Measurements from ENCODE around the gene ANKRD45. TPM values are rescaled to one million over a fixed set of nuclear protein-coding genes. Genes with fewer than 3 reads are reported as not detected.
"Not testable (repeated sequence)": the region's sequence is repeated elsewhere in the genome, so short reads cannot be mapped to it uniquely, and the experiment has no call there.

Gene ANKRD45
- total RNA-seq, 2 experiments from 2014 or later = 0.28 TPM; not detected in 1

- H3K9me3 Mint-ChIP-seq = no peaks in the 10 kb centered on the region
- no peak overlapping the region for H3K4me3 Mint-ChIP-seq
- peaks cover 10% of the 10 kb centered on the region for H3K27me3 Mint-ChIP-seq
- no peak for ATAC-seq (ENCODE audit: low read depth)
- no peaks in the 10 kb centered on the region for H3K4me1 Mint-ChIP-seq
- H3K27ac Mint-ChIP-seq = no peak overlapping the region
- no peaks in the 10 kb centered on the region for H3K36me3 Mint-ChIP-seq
- no peak for DNase-seq
- POLR2A ChIA-PET = no interaction called here
These were observed 89.6 kb downstream of the ANKRD45 start for GRCh38 chr1:173580071-173580470.

- peaks cover 5% of the 10 kb centered on the region for H3K4me1 Mint-ChIP-seq
- no peak overlapping the region for H3K4me3 Mint-ChIP-seq
- H3K36me3 Mint-ChIP-seq = peaks cover 2% of the 10 kb centered on the region
- POLR2A ChIA-PET = no interaction called here
- ATAC-seq (ENCODE audit: low read depth) = no peak
- DNase-seq = no peak
- no peak overlapping the region for H3K27ac Mint-ChIP-seq
- peaks cover 6% of the 10 kb centered on the region for H3K27me3 Mint-ChIP-seq
- H3K9me3 Mint-ChIP-seq = no peaks in the 10 kb centered on the region
These were observed 96.1 kb downstream of the ANKRD45 start for GRCh38 chr1:173573596-173573995.

GRCh38 chr1:173572201-173572873 is 97.3 kb downstream of the ANKRD45 start:
- Mint-ChIP-seq H3K4me1 (peaks cover 5% of the 10 kb centered on the region), H3K4me3 (no peak overlapping the region), H3K36me3 (peaks cover 2% of the 10 kb centered on the region), H3K9me3 (peaks cover 4% of the 10 kb centered on the region), H3K27ac (no peak overlapping the region), H3K27me3 (peaks cover 8% of the 10 kb centered on the region)
- DNase-seq = no peak
- POLR2A ChIA-PET = no interaction called here
- ATAC-seq (ENCODE audit: low read depth) = no peak

- no peak overlapping the region for H3K27ac Mint-ChIP-seq
- H3K36me3 Mint-ChIP-seq = peaks cover 8% of the 10 kb centered on the region
- ATAC-seq (ENCODE audit: low read depth) = peak; percentile 42
- H3K4me1 Mint-ChIP-seq = peaks cover 5% of the 10 kb centered on the region
- H3K27me3 Mint-ChIP-seq = peaks cover 10% of the 10 kb centered on the region
- DNase-seq = no peak
- POLR2A ChIA-PET = no interaction called here
- H3K9me3 Mint-ChIP-seq = peaks cover 14% of the 10 kb centered on the region
- H3K4me3 Mint-ChIP-seq = no peak overlapping the region
These were observed 99.2 kb downstream of the ANKRD45 start for GRCh38 chr1:173570370-173571007.

GRCh38 chr1:173568483-173568882 is 101.2 kb downstream of the ANKRD45 start:
- ATAC-seq (ENCODE audit: low read depth) = no peak
- Mint-ChIP-seq H3K4me3 (no peak overlapping the region), H3K9me3 (peaks cover 19% of the 10 kb centered on the region), H3K27ac (no peak overlapping the region), H3K4me1 (peaks cover 5% of the 10 kb centered on the region), H3K27me3 (peaks cover 12% of the 10 kb centered on the region), H3K36me3 (peaks cover 8% of the 10 kb centered on the region)
- POLR2A ChIA-PET = no interaction called here
- no peak for DNase-seq

GRCh38 chr1:173563846-173564245 is 105.8 kb downstream of the ANKRD45 start:
- H3K9me3 Mint-ChIP-seq = peaks cover 19% of the 10 kb centered on the region
- POLR2A ChIA-PET; ATAC-seq (ENCODE audit: low read depth); H3K4me3 Mint-ChIP-seq; H3K36me3 Mint-ChIP-seq; DNase-seq; H3K27ac Mint-ChIP-seq; H3K4me1 Mint-ChIP-seq: not testable (repeated sequence)
- H3K27me3 Mint-ChIP-seq = peaks cover 12% of the 10 kb centered on the region

GRCh38 chr1:173562813-173563212 is 106.8 kb downstream of the ANKRD45 start:
- DNase-seq = no peak
- peaks cover 4% of the 10 kb centered on the region for H3K4me1 Mint-ChIP-seq
- H3K9me3 Mint-ChIP-seq = peaks cover 15% of the 10 kb centered on the region
- ATAC-seq (ENCODE audit: low read depth) = no peak
- H3K27me3 Mint-ChIP-seq = peaks cover 12% of the 10 kb centered on the region
- no peak overlapping the region for H3K27ac Mint-ChIP-seq
- H3K4me3 Mint-ChIP-seq = no peak overlapping the region
- POLR2A ChIA-PET = interaction anchor here (1.2 kb wide), 1 partner anchor 85 kb away, joined by 3 read pairs; the partner anchor contains the start of gene PRDX6
- peaks cover 9% of the 10 kb centered on the region for H3K36me3 Mint-ChIP-seq

GRCh38 chr1:173561263-173561662 is 108.4 kb downstream of the ANKRD45 start:
- peaks cover 4% of the 10 kb centered on the region for H3K27me3 Mint-ChIP-seq
- H3K9me3 Mint-ChIP-seq = peaks cover 8% of the 10 kb centered on the region
- H3K4me1 Mint-ChIP-seq = peaks cover 4% of the 10 kb centered on the region

GRCh38 chr1:173560285-173560880 is 109.3 kb downstream of the ANKRD45 start:
- DNase-seq (no peak), ATAC-seq (ENCODE audit: low read depth) (no peak)
- peaks cover 2% of the 10 kb centered on the region for H3K27me3 Mint-ChIP-seq
- POLR2A ChIA-PET = interaction anchor here (1.2 to 1.4 kb wide), 2 partner anchors 83 to 99 kb away, joined by 3 to 4 read pairs; partner anchors contain the start of gene PRDX6
- no peak overlapping the region for H3K4me3 Mint-ChIP-seq
- peaks cover 3% of the 10 kb centered on the region for H3K36me3 Mint-ChIP-seq
- H3K27ac Mint-ChIP-seq = no peak overlapping the region
- peaks cover 5% of the 10 kb centered on the region for H3K9me3 Mint-ChIP-seq
- peaks cover 4% of the 10 kb centered on the region for H3K4me1 Mint-ChIP-seq

More at GRCh38 chr1:173561263-173561662, 108.4 kb downstream of the ANKRD45 start:
- POLR2A ChIA-PET = interaction anchor here (1.2 to 1.4 kb wide), 2 partner anchors 84 to 100 kb away, joined by 3 to 4 read pairs; partner anchors contain the start of gene PRDX6
- no peak overlapping the region for H3K4me3 Mint-ChIP-seq
- no peak overlapping the region for H3K27ac Mint-ChIP-seq
- ATAC-seq (ENCODE audit: low read depth) = no peak
- peaks cover 5% of the 10 kb centered on the region for H3K36me3 Mint-ChIP-seq
- no peak for DNase-seq

Other genes with a start within 250 kb of the ANKRD45 start
- 100 to 1,000 TPM; 136 to 137 TPM for gene PRDX6, start 192.5 kb downstream of the ANKRD45 start, total RNA-seq
- not detected for gene SLC9C2, start 66.8 kb downstream of the ANKRD45 start, total RNA-seq
- not detected for gene TEX50, start 34.5 kb downstream of the ANKRD45 start, total RNA-seq
- 10 to 100 TPM; 27.7 to 28.0 TPM for gene KLHL20, start 45.1 kb upstream of the ANKRD45 start, total RNA-seq
- 10 to 100 TPM; 21.6 to 22.5 TPM for gene DARS2, start 154.8 kb upstream of the ANKRD45 start, total RNA-seq
- gene CENPL, start 155.0 kb upstream of the ANKRD45 start, total RNA-seq = 10 to 100 TPM; 33.9 to 34.0 TPM
- 100 to 1,000 TPM; 421 to 434 TPM for gene GAS5, start 198.1 kb upstream of the ANKRD45 start, total RNA-seq
- 10 to 100 TPM; 16.2 to 16.4 TPM for gene ZBTB37, start 198.5 kb upstream of the ANKRD45 start, total RNA-seq
- gene SERPINC1, start 247.5 kb upstream of the ANKRD45 start, total RNA-seq = not detected